Embryonic facial prominence (tissue), 1 donor: ENCODE data around the gene GPATCH11.

ENCODE experiments used
- DNase-seq: peaks from one replicate; pipeline ENCODE4 v3.0.0-alpha.2; 2016; ENCODE audit errors: extremely low spot score

GPATCH11 gene

GRCh38 chr2:37083873-37084794 is at the start of gene GPATCH11, which contains the start of gene HEATR5B:
GPATCH11 (plus strand) TSS chr2:37084518; CDS start chr2:37088382, 3,864 bp downstream.
HEATR5B (minus strand) TSS chr2:37084372; CDS start chr2:37083414, 958 bp downstream.
- peak; percentile 96 for DNase-seq

- DNase-seq: no peak
Measured at GRCh38 chr2:37037771-37038170, 46.5 kb upstream of the GPATCH11 start.

- DNase-seq: no peak
Measured at GRCh38 chr2:37039580-37039979, 44.7 kb upstream of the GPATCH11 start.

- DNase-seq: no peak
Measured at GRCh38 chr2:37052600-37053332, 31.6 kb upstream of the GPATCH11 start.

GRCh38 chr2:37059841-37060240 is 24.5 kb upstream of the GPATCH11 start:
- no peak for DNase-seq

- DNase-seq: no peak
Measured at GRCh38 chr2:37060446-37060845, 23.9 kb upstream of the GPATCH11 start.

- no peak for DNase-seq
Measured at GRCh38 chr2:37061013-37061711, 23.2 kb upstream of the GPATCH11 start.

GRCh38 chr2:37061776-37062175 is 22.5 kb upstream of the GPATCH11 start:
- no peak for DNase-seq

- no peak for DNase-seq
Measured at GRCh38 chr2:37068686-37069085, 15.6 kb upstream of the GPATCH11 start.

GRCh38 chr2:37070931-37071330 is 13.4 kb upstream of the GPATCH11 start:
- DNase-seq: no peak

- no peak for DNase-seq
Measured at GRCh38 chr2:37080266-37080665, 4.1 kb upstream of the GPATCH11 start.

- DNase-seq: no peak
Measured at GRCh38 chr2:37080689-37081088, 3.6 kb upstream of the GPATCH11 start.

GRCh38 chr2:37084797-37085196 is 479 bp downstream of the GPATCH11 start:
- no peak for DNase-seq

GRCh38 chr2:37085731-37086147 is 1.4 kb downstream of the GPATCH11 start:
- DNase-seq: no peak

GRCh38 chr2:37090019-37090477 is 5.7 kb downstream of the GPATCH11 start:
- DNase-seq: no peak

GRCh38 chr2:37091873-37092272 is 7.6 kb downstream of the GPATCH11 start:
- no peak for DNase-seq

GRCh38 chr2:37096568-37096967 is 12.2 kb downstream of the GPATCH11 start:
- DNase-seq: no peak

GRCh38 chr2:37098416-37099118 is 14.2 kb downstream of the GPATCH11 start:
- no peak for DNase-seq

GRCh38 chr2:37100054-37100453 is 15.7 kb downstream of the GPATCH11 start:
- no peak for DNase-seq

GRCh38 chr2:37102588-37102987 is 18.3 kb downstream of the GPATCH11 start:
- DNase-seq: no peak

GRCh38 chr2:37104178-37104577 is 19.9 kb downstream of the GPATCH11 start:
- DNase-seq: no peak
